Peyer's patch (tissue), 4 donors: ENCODE measurements around the gene RGS19.

Source experiments
- POLR2A ChIP-seq, 2 donors: fragments of 450-650 bp; IDR thresholded peaks; one replicate each; pipeline ENCODE4 v1.5.1; 2017; ENCODE audit warnings: antibody characterized with exemption in 2 of 2, mild to moderate bottlenecking in 2 of 2, moderate library complexity in 2 of 2
- TF ChIP-seq, protein P1 (sequence below), 6 experiments: fragments of 450-650 bp in 4 of 6; fragments of 200-600 bp in 2 of 6; sonication (generic) in 1 of 6; IDR thresholded peaks; one replicate each; pipeline ENCODE4 v1.5.1; 2017 to 2019; ENCODE audit warnings: antibody characterized with exemption in 6 of 6, mild to moderate bottlenecking in 3 of 6, moderate library complexity in 1 of 6

DNA sequence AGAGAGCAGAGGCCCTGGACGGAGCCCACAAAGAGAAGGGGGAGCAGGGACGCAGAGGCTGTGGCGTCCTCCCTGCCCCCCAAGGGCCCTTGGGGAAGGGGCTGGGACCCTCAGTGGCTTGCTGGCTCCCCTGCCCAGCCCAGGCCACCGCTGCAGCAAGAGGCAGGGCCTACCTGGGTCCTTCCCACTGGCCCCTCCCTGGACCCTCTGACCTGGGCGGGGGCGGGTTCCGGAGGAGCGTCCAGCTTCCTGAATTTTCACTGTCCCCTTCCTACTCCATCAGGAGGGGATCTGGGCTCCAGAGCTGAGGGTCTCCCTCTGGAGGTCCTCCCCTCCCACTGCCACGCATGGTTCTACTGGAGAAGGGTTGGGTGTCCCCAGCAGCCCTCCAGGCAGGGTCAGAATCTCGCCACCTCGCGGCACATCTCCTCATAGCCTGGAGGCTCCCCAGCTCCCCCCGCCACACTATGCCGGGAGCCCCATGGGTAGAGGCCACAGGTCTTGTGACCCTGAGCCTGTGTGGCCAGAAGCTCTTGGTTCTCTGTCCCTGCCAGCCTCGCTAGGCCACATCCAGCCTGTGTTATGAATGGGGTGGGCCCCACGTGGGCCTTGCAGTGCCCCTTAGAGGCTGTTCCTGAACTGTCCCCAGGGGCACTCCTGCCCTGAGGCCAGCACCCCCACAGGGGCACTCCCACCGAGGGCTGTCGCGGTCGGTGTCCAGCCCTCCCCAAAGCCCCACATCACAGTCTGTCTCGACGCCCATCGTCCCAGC, 28.9 kb downstream of the RGS19 start:
- no peak for TF ChIP-seq POLR2A (IDR thresholded peaks at IDR 0.05)
- TF ChIP-seq, protein P1, sequence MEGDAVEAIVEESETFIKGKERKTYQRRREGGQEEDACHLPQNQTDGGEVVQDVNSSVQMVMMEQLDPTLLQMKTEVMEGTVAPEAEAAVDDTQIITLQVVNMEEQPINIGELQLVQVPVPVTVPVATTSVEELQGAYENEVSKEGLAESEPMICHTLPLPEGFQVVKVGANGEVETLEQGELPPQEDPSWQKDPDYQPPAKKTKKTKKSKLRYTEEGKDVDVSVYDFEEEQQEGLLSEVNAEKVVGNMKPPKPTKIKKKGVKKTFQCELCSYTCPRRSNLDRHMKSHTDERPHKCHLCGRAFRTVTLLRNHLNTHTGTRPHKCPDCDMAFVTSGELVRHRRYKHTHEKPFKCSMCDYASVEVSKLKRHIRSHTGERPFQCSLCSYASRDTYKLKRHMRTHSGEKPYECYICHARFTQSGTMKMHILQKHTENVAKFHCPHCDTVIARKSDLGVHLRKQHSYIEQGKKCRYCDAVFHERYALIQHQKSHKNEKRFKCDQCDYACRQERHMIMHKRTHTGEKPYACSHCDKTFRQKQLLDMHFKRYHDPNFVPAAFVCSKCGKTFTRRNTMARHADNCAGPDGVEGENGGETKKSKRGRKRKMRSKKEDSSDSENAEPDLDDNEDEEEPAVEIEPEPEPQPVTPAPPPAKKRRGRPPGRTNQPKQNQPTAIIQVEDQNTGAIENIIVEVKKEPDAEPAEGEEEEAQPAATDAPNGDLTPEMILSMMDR (IDR thresholded peaks at IDR 0.05): no peak
